Fibroblast of pulmonary artery (primary cell): ENCODE measurements around the gene GUK1.
A peak's percentile ranks its signal among the peaks of the same experiment; 100 is the strongest.
"Not testable (repeated sequence)": the region's sequence is repeated elsewhere in the genome, so short reads cannot be mapped to it uniquely, and the experiment has no call there.

Source experiments
- DNase-seq: peaks from one replicate; pipeline ENCODE4 v3.0.0-alpha.2; 2010; ENCODE audit warnings: low read depth
- H3K4me3 ChIP-seq: replicated peaks from 2 replicates; pipeline ENCODE4 v1.5.1; 2011; ENCODE audit warnings: low read depth, mild to moderate bottlenecking, control low read depth, low read length, moderate library complexity
- TF ChIP-seq, protein P1 (sequence below): IDR thresholded peaks from 2 replicates; pipeline ENCODE4 v1.5.1; 2011; ENCODE audit warnings: mild to moderate bottlenecking, control low read depth, low read length, inconsistent platforms; ENCODE audit errors: missing control alignments

The GUK1 gene

DNA sequence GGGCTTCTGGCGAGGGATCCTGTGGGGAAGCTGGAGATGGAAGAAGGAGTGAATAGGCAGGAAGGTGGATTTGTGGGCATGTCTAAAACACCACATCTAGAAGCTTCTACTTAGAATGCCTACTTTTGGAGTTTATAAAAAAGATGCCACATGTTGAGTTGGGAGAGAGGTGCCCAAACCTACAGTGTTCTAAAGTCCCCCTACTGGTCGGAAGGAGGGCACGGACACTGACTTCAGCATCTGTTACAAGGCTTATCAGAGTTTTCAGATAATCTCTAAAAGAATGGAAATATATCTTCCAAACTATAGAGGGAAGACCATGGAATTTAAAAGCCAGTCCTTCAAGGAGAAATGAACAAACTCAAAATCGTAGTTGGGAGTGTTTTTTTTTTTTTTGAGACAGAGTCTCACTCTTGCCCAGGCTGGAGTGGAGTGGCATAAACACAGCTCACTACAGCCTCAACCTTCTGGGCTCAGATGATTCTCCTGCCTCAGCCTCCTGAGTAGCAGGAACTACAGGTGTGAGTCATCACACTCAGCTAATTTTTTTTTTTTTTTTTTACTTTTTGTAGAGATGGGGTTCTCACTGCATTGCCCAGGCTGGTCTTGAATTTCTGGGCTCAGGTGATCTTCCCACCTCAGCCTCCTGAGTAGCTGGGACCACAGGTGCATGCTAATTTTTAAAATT, 40.3 kb downstream of the GUK1 start:
- DNase-seq = no peak
- H3K4me3 ChIP-seq = no peak overlapping the region
- TF ChIP-seq, protein P1, sequence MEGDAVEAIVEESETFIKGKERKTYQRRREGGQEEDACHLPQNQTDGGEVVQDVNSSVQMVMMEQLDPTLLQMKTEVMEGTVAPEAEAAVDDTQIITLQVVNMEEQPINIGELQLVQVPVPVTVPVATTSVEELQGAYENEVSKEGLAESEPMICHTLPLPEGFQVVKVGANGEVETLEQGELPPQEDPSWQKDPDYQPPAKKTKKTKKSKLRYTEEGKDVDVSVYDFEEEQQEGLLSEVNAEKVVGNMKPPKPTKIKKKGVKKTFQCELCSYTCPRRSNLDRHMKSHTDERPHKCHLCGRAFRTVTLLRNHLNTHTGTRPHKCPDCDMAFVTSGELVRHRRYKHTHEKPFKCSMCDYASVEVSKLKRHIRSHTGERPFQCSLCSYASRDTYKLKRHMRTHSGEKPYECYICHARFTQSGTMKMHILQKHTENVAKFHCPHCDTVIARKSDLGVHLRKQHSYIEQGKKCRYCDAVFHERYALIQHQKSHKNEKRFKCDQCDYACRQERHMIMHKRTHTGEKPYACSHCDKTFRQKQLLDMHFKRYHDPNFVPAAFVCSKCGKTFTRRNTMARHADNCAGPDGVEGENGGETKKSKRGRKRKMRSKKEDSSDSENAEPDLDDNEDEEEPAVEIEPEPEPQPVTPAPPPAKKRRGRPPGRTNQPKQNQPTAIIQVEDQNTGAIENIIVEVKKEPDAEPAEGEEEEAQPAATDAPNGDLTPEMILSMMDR = peak; percentile 33

DNA sequence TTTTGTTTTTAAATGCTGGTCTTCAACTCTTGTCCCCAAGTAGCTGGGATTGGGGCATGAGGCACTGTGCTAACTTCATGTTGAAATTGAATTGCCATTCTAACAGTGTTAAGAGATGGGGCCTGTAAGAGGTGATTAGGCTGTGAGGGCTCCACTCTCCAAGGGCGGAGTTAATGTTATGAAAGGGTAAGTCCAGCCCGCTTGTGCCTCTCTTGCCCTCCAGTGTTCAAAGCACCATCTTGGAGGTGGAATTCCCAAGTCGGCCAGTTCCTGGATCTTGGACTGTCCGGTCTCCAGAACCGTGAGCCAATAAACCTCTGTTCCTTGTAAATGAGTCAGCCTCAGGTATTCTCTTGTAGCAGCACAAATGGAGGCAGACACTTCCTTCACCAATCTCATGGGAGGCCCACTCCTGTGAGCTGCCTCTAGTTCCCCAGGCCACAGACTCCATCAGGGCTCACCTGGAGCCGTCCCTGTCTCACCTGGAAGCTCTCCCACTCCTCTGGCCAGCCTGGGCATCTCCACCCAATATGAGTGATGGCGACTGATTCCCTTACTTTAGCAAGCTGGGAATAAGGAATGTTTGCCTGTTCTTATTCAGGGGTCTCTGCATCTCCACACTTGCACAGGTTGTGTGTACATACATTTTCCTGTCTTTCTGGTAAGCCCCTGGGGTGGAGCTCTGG, 41.0 kb downstream of the GUK1 start:
- no peak overlapping the region for H3K4me3 ChIP-seq
- TF ChIP-seq, protein P1 = no peak
- no peak for DNase-seq

DNA sequence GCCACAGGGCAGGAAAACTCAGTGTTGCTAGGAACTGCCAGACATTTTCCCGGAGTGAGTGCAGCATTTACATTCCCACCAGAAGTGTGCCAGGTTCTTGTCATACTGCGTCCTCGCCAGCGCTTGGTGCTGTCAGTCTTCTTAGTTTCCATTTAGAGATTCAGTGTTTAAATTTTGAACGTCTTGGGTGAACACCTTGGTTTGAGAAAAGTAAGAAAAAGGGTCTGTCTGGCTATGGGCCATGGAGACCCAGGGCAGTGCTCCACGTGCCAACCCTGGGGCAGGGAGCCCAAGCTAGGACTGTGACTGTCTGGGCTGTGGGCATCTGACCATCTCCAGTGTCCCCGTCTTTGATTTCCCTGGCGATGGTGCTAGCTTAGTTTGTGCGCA, 41.6 kb downstream of the GUK1 start:
- DNase-seq = no peak
- no peak overlapping the region for H3K4me3 ChIP-seq
- TF ChIP-seq, protein P1 = no peak

DNA sequence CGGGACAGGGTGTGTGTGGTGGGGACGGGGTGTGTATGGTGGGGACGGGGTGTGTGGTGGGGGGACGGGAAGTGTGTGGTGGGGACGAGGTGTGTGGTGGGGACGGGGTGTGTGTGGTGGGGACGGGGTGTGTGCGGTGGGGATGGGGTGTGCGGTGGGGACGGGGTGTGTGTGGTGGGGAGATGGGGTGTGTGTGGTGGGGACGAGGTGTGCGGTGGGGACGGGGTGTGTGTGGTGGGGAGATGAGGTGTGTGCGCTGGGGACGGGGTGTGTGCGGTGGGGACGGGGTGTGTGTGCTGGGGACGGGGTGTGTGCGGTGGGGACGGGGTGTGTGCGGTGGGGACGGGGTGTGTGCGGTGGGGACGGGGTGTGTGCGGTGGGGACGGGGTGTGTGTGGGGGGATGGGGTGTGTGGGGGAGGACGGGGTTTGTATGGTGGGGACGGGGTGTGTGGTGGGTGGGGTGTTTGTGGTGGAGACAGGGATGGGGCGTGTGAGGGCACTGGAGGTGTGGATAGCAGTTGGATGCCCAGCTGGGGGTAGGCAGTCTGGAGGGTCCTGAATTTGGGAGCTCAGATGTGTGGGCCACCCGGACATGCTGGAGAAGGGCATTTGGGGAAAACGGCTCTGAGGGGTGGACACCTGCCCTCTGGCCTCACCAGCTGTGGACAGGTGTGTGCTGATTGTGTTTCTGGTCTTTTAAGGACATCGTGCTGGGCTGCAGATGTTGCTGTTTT, 42.4 kb downstream of the GUK1 start:
- TF ChIP-seq, protein P1 = no peak
- DNase-seq = no peak
- H3K4me3 ChIP-seq = no peak overlapping the region

DNA sequence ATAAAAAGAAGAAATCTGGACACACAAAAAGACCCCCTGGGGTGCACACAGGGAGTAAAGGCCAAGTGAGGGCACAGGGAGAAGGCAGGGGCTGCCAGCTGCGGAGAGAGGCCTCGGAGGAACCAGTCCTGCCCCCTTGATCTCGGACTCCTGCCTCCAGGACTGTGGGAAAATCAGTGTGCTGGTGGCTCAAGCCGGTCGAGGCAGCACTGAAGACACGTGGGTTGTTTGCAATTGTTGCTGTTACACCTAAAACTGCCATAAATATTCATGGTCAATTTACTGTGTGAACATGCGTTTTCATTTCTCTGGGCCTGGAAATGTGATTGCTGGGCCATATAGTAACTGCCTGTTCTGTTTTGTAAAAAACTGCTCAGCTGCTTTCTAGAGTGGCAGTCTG, 44.1 kb downstream of the GUK1 start:
- no peak overlapping the region for H3K4me3 ChIP-seq
- TF ChIP-seq, protein P1 = no peak
- no peak for DNase-seq

DNA sequence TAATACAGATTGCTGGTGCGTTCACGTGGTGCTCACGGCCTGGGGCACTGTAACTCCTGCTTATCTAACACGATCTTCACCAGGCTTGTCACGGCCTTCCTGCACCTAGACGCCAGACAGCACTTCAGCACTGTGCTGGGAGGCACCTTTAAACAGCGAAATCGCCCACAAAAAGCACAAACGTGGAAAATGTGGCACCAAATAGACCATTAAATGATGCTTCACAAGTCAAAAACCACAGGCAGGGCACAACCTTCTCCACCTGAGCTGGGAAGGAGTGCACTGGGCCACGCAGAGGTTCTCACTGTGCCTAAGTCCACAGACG, 45.5 kb downstream of the GUK1 start:
- no peak overlapping the region for H3K4me3 ChIP-seq
- TF ChIP-seq, protein P1 = no peak
- no peak for DNase-seq

DNA sequence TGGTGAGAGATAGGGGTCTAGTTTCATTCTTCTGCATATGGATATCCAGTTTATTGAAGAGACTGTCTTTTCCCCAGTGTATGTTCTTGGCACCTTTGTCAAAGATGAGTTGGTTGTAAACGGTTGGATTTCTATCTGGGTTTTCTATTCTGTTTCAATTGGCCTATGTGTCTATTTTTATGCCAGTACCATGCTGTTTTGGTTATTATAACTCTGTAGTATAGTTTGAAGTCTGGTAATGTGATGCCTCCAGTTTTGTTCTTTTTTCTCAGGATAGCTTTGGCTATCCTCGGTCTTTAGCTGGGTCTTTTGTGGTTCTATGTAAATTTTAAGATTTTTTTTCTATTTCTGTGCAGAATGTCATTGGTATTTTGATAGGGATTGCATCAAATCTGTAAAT, 48.2 kb downstream of the GUK1 start:
- not testable (repeated sequence) for H3K4me3 ChIP-seq, DNase-seq
